ENCODE results near the gene IGF1R.

- TF ChIP-seq, protein P1, sequence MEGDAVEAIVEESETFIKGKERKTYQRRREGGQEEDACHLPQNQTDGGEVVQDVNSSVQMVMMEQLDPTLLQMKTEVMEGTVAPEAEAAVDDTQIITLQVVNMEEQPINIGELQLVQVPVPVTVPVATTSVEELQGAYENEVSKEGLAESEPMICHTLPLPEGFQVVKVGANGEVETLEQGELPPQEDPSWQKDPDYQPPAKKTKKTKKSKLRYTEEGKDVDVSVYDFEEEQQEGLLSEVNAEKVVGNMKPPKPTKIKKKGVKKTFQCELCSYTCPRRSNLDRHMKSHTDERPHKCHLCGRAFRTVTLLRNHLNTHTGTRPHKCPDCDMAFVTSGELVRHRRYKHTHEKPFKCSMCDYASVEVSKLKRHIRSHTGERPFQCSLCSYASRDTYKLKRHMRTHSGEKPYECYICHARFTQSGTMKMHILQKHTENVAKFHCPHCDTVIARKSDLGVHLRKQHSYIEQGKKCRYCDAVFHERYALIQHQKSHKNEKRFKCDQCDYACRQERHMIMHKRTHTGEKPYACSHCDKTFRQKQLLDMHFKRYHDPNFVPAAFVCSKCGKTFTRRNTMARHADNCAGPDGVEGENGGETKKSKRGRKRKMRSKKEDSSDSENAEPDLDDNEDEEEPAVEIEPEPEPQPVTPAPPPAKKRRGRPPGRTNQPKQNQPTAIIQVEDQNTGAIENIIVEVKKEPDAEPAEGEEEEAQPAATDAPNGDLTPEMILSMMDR (IDR thresholded peaks at IDR 0.05), result no peak
- no peak for TF ChIP-seq POLR2A (IDR thresholded peaks at IDR 0.05)
- no peak for TF ChIP-seq EP300 (IDR thresholded peaks at IDR 0.05)
Measured at GRCh38 chr15:98959640-98960007, 311.3 kb downstream of the IGF1R start.

All from suprapubic skin (tissue), 3 donors.